NCI-H2171 treated with DMSO at 0.1 percent for 48 hours (cell line): ENCODE measurements around the gene PLEK.
"Not testable (repeated sequence)": the region's sequence is repeated elsewhere in the genome, so short reads cannot be mapped to it uniquely, and the experiment has no call there.

Experiments used
- DNase-seq: peaks from one replicate; lab custom pipeline; 2025; lab: John Stamatoyannopoulos, UW

PLEK gene

GRCh38 chr2:68352651-68353391 is 12.3 kb upstream of the PLEK start:
- no peak for DNase-seq

- DNase-seq = no peak
Measured at GRCh38 chr2:68356599-68357239, 8.4 kb upstream of the PLEK start.

- peak; percentile 20 for DNase-seq
Measured at GRCh38 chr2:68357605-68358337, 7.3 kb upstream of the PLEK start.

GRCh38 chr2:68359889-68360288 is 5.2 kb upstream of the PLEK start:
- no peak for DNase-seq

- peak; percentile 77 for DNase-seq
Measured at GRCh38 chr2:68362069-68362468, 3.0 kb upstream of the PLEK start.

- no peak for DNase-seq
Measured at GRCh38 chr2:68362749-68363148, 2.3 kb upstream of the PLEK start.

- no peak for DNase-seq
Measured at GRCh38 chr2:68363721-68364120, 1.4 kb upstream of the PLEK start.

- no peak for DNase-seq
Measured at GRCh38 chr2:68366083-68366560, 1.0 kb downstream of the PLEK start.

GRCh38 chr2:68367953-68368653 is 3.0 kb downstream of the PLEK start:
- DNase-seq = no peak

GRCh38 chr2:68368654-68369336 is 3.7 kb downstream of the PLEK start:
- no peak for DNase-seq

GRCh38 chr2:68369337-68369734 is 4.3 kb downstream of the PLEK start:
- DNase-seq = no peak

- DNase-seq = no peak
Measured at GRCh38 chr2:68371138-68371537, 6.1 kb downstream of the PLEK start.

GRCh38 chr2:68371581-68371980 is 6.5 kb downstream of the PLEK start:
- no peak for DNase-seq

- no peak for DNase-seq
Measured at GRCh38 chr2:68372485-68372884, 7.4 kb downstream of the PLEK start.

GRCh38 chr2:68374184-68374583 is 9.1 kb downstream of the PLEK start:
- no peak for DNase-seq

GRCh38 chr2:68375582-68375981 is 10.5 kb downstream of the PLEK start:
- no peak for DNase-seq

GRCh38 chr2:68377137-68377780 is 12.2 kb downstream of the PLEK start:
- no peak for DNase-seq

GRCh38 chr2:68378779-68379178 is 13.7 kb downstream of the PLEK start:
- DNase-seq = not testable (repeated sequence)

- no peak for DNase-seq
Measured at GRCh38 chr2:68379184-68379708, 14.2 kb downstream of the PLEK start.

GRCh38 chr2:68383778-68384177 is 18.7 kb downstream of the PLEK start:
- DNase-seq = no peak
